Endothelial cell of umbilical vein (primary cell): ENCODE results near the gene LRRK1. TPM values are rescaled to one million over a fixed set of nuclear protein-coding genes. Genes with fewer than 3 reads are reported as not detected.

ENCODE experiments used
- BruUV-seq: library from RNA; stranded (reverse); fragments of 400-500 nt; replicated peaks from 2 replicates; lab custom pipeline; 2021; lab: Mats Ljungman, UMichigan
- CTCF ChIA-PET: fragments of 300-600, 350-600 bp; sonication (Branson Sonifier 250); formaldehyde crosslinking; loops from one replicate; lab custom pipeline; 2021; ENCODE audit warnings: antibody characterized with exemption, inconsistent platforms; lab: Charles Lee
- POLR2A ChIA-PET: fragments of 300-600, 350-600 bp; sonication (Branson Sonifier 250); formaldehyde crosslinking; loops from one replicate; lab custom pipeline; 2021; ENCODE audit warnings: antibody characterized with exemption, inconsistent platforms; lab: Charles Lee
- DNase-seq: peaks from one replicate; pipeline ENCODE4 v3.0.0-alpha.2; 2011; ENCODE audit warnings: low read depth, low spot score
- FAIRE-seq: peaks from 2 replicates; lab custom pipeline; 2011; peaks lifted over from hg19 to GRCh38; lab: Jason Lieb, UNC
- H2AFZ ChIP-seq: 2 replicates; pipeline ENCODE4 v1.6.0; 2012; ENCODE audit warnings: low read depth, low read length, control low read depth, inconsistent platforms
- H3K27ac ChIP-seq: 2 replicates; pipeline ENCODE4 v1.5.1; 2011; ENCODE audit warnings: low read depth, mild to moderate bottlenecking, control low read depth, low read length, moderate library complexity; ENCODE audit not compliant: insufficient read depth
- H3K27me3 ChIP-seq, 2 experiments: 2 replicates each; pipeline versions ENCODE4 v1.6.0 to v1.6.1; 2011; ENCODE audit warnings: low read length in 2 of 2, mixed read lengths in 1 of 2; ENCODE audit not compliant: control insufficient read depth in 2 of 2, insufficient read depth in 2 of 2
- H3K36me3 ChIP-seq, 2 experiments: 2 replicates in 1 of 2; 3 replicates in 1 of 2; pipeline ENCODE4 v1.5.1; 2011; ENCODE audit warnings: low read length in 2 of 2, mild to moderate bottlenecking in 1 of 2, moderate library complexity in 1 of 2; ENCODE audit not compliant: control insufficient read depth in 2 of 2, insufficient read depth in 2 of 2; ENCODE audit errors: extremely low read depth in 1 of 2
- H3K4me1 ChIP-seq: 3 replicates; pipeline ENCODE4 v1.5.1; 2011; ENCODE audit warnings: mild to moderate bottlenecking, low read length; ENCODE audit not compliant: control insufficient read depth, insufficient read depth; ENCODE audit errors: extremely low read depth
- H3K4me2 ChIP-seq: 2 replicates; pipeline ENCODE4 v1.6.1; 2011; ENCODE audit warnings: low read length, control low read depth, mixed read lengths; ENCODE audit not compliant: insufficient read depth
- H3K4me3 ChIP-seq, 3 experiments: fragments of 200-600 bp in 1 of 3; sonication (generic), shearing (Covaris generic) in 1 of 3; replicated peaks in 1 of 3; 2 replicates each; pipeline ENCODE4 v1.5.1; 2011 to 2016; ENCODE audit warnings: control low read depth in 3 of 3, low read length in 3 of 3, mild to moderate bottlenecking in 2 of 3, inconsistent platforms in 1 of 3, low read depth in 1 of 3, moderate library complexity in 1 of 3; ENCODE audit not compliant: insufficient read depth in 1 of 3
- H3K79me2 ChIP-seq: 2 replicates; pipeline ENCODE4 v1.6.0; 2012; ENCODE audit warnings: low read length, inconsistent platforms; ENCODE audit not compliant: control insufficient read depth, insufficient read depth
- H3K9ac ChIP-seq: replicated peaks from 2 replicates; pipeline ENCODE3; 2011; ENCODE audit warnings: low read length, control low read depth; ENCODE audit not compliant: insufficient read depth; ENCODE audit errors: extremely low read depth
- H3K9me1 ChIP-seq: replicated peaks from 3 replicates; pipeline ENCODE4 v1.6.0; 2011; ENCODE audit warnings: mild to moderate bottlenecking, low read length; ENCODE audit not compliant: control insufficient read depth, insufficient read depth; ENCODE audit errors: extremely low read depth
- H3K9me3 ChIP-seq: replicated peaks from 2 replicates; pipeline ENCODE4 v1.5.1; 2012; ENCODE audit warnings: low read length, inconsistent platforms; ENCODE audit not compliant: control insufficient read depth, insufficient read depth
- H4K20me1 ChIP-seq: replicated peaks from 2 replicates; pipeline ENCODE3; 2011; ENCODE audit warnings: mild to moderate bottlenecking, low read length; ENCODE audit not compliant: control insufficient read depth, insufficient read depth; ENCODE audit errors: extremely low read depth
- CTCF ChIP-seq, 2 donors: IDR thresholded peaks; 1 replicate in 1 of 2; 2 replicates in 1 of 2; pipeline ENCODE4 v1.5.1; 2011; ENCODE audit warnings: low read length in 2 of 2, mild to moderate bottlenecking in 2 of 2, moderate library complexity in 2 of 2, control low read depth in 1 of 2, inconsistent platforms in 1 of 2, low read depth in 1 of 2; ENCODE audit not compliant: insufficient read depth in 1 of 2; ENCODE audit errors: extremely low read depth in 1 of 2
- EZH2 ChIP-seq: IDR thresholded peaks from 2 replicates; pipeline ENCODE4 v1.6.1; 2012; ENCODE audit warnings: borderline replicate concordance, low read depth, mild to moderate bottlenecking, moderate library complexity, low read length, inconsistent platforms; ENCODE audit not compliant: severe bottlenecking
- FOS ChIP-seq: IDR thresholded peaks from 2 replicates; pipeline ENCODE4 v1.6.1; 2011; ENCODE audit warnings: mild to moderate bottlenecking, low read length, moderate library complexity, borderline replicate concordance; ENCODE audit not compliant: insufficient read depth
- GATA2 ChIP-seq: IDR thresholded peaks from 2 replicates; pipeline ENCODE4 v1.7.0; 2011; ENCODE audit warnings: low read depth, mild to moderate bottlenecking, moderate library complexity, mixed read lengths, low read length; ENCODE audit not compliant: insufficient read length, insufficient read depth
- MAX ChIP-seq: IDR thresholded peaks from 2 replicates; pipeline ENCODE4 v1.6.1; 2011; ENCODE audit not compliant: insufficient read depth, insufficient read length
- POLR2AphosphoS5 ChIP-seq: IDR thresholded peaks from 2 replicates; pipeline ENCODE4 v1.6.1; 2012; ENCODE audit warnings: low read depth, mild to moderate bottlenecking, control low read depth, low read length, moderate library complexity; ENCODE audit not compliant: insufficient read depth
- dilution Hi-C: fragments of 300-500 bp; cut with MboI; formaldehyde crosslinking; loops from one replicate; pipeline ENCODE4 v1.15.0; 2019; ENCODE audit warnings: low sequenced_read_pairs; ENCODE audit not compliant: extremely low pct_ligation_motif_present
- intact Hi-C: fragments of 100-400 bp; cut with micrococcal nuclease; formaldehyde crosslinking; loops from one replicate; pipeline ENCODE4 v1.10.0; 2022
- polyA plus RNA-seq, 4 experiments: library from polyadenylated mRNA; depleted of rRNA in 3 of 4; stranded (reverse) in 3 of 4; unstranded in 1 of 4; fragments of >200 nt; gene quantifications; 2 replicates each; pipeline versions ENCODE4 v1.2.1 to v1.2.3, GENCODE V29; 2011 to 2012; ENCODE audit warnings: missing spikeins in 1 of 4
- total RNA-seq: library from RNA; stranded (reverse); gene quantifications from 2 replicates; pipeline ENCODE4 v1.2.3, GENCODE V29; 2021

LRRK1 gene
- total and polyA plus RNA-seq, 2 donors (not counting 3 experiments of a cell fraction or from before 2014, with no cell fraction given), result 11.0 to 22.1 TPM

DNA sequence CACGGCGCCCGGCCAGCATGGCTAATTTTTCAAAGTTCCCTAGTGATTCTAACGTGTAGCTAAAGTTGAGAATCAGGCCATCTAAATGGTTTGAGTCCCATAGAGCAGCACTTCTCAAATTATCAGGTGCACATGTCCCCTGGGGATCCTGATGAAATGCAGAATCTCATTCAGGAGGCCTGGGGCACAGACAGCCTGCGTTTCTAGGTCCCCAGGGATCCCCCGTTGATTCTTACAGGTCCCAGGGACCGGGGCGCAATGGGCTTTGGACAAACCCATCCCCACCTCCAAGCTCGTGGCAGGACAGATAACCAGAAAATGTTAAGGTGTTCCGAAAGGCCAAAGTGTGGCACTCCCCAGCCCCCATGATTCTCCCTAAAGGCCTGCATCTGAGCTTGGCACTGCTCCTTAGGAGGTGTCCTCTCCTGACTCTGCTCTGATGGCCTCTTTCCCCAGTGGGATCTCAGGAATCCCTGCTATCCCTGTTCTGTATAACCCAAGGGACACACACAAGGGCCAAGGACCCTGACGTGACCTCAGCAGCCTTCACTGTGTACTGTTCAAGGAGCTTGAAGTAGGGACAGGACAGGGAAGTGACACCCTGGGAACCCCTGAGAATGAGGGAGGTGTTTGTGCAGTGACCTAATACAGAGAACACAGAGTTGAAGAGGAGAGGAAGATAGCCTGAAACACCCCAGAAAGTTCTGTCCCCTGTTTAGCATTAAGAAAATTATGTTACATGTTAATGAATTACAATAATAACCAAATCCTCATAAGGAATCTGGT lies 8.0 kb downstream of the LRRK1 start:
- Histone ChIP-seq H3K27ac (no peak overlapping the region), H3K9me1 (no peaks in the 10 kb centered on the region), H3K4me2 (no peak overlapping the region), H3K27me3 (no peaks in the 10 kb centered on the region), H3K79me2 (peaks cover 2% of the 10 kb centered on the region), H3K4me3 (no peak overlapping the region), H3K9ac (no peak overlapping the region), H4K20me1 (no peaks in the 10 kb centered on the region), H3K4me1 (peaks cover under 1% of the 10 kb centered on the region), H3K36me3 (peaks cover 8 to 13% of the 10 kb centered on the region in 2 experiments), H3K9me3 (no peaks in the 10 kb centered on the region), H2AFZ (no peak overlapping the region)
- dilution Hi-C loops (no loop called here), intact Hi-C loops (no loop called here)
- TF ChIP-seq GATA2, result no peak
- TF ChIP-seq POLR2AphosphoS5, result no peak
- no peak for TF ChIP-seq MAX
- no peak for DNase-seq
- ChIA-PET CTCF (interaction anchor here (0.8 to 4.1 kb wide), 5 partner anchors 9 to 94 kb away, joined by 3 to 23 read pairs (median 3); partner anchors contain the start of gene LRRK1), POLR2A (no interaction called here)
- FAIRE-seq, result no peak
- no TSS peak for BruUV-seq

DNA sequence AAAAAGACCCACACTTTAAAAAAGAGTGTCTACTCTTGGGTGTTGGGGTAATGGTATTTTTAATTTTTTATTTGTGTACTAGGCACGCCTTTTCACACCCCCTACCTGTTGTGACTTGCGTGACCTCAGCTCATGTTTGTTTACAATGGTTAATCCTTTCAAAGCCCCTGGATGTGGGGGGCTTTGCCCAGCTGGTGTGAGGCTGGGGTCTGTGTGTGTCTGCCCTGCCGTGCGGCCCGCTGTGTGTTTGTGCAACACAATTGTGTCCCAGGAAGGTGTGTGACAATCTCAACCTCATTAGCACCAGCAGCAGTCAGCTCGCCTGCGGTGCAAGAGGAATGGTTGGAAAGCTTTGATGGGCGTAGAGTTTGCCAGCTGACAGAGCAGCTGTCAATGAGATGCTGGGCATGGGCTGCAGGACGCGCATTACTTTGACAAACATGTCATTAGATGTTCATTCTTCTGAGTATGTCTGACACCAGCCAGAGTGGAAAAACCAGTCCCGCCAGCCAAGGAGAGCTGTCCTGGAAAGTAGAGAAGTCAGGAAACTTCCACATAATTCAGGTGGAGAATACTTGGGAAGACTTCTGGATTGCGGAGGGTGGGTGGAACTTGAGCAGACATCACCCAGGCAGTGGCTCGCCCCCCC lies 9.6 kb downstream of the LRRK1 start:
- ChIA-PET CTCF (interaction anchor here (1.5 to 4.1 kb wide), 3 partner anchors 10 to 92 kb away, joined by 3 to 23 read pairs (median 5); partner anchors contain the start of gene LRRK1), POLR2A (no interaction called here)
- no peak for FAIRE-seq
- dilution Hi-C loops, result no loop called here
- H3K4me2 ChIP-seq, result no peak overlapping the region
- no TSS peak for BruUV-seq
- TF ChIP-seq MAX, result no peak
- TF ChIP-seq EZH2, result no peak
- TF ChIP-seq FOS, result no peak
- no peak for TF ChIP-seq POLR2AphosphoS5
- no peak for TF ChIP-seq GATA2
- no peak for TF ChIP-seq CTCF (IDR thresholded peaks at IDR 0.05; ENCODE audit: extremely low read depth in 1 of 2, insufficient read depth in 1 of 2, low read depth in 1 of 2, low read length in 2 of 2)
- H3K4me3 ChIP-seq, result no peak overlapping the region
- intact Hi-C loops, result no loop called here
- peaks cover 8 to 13% of the 10 kb centered on the region in 2 experiments for H3K36me3 ChIP-seq
- H2AFZ ChIP-seq, result no peak overlapping the region
- H3K9ac ChIP-seq, result no peak overlapping the region
- no peaks in the 10 kb centered on the region for H3K9me1 ChIP-seq
- no peaks in the 10 kb centered on the region for H3K27me3 ChIP-seq
- H3K79me2 ChIP-seq, result no peaks in the 10 kb centered on the region
- H3K9me3 ChIP-seq, result no peaks in the 10 kb centered on the region
- no peaks in the 10 kb centered on the region for H4K20me1 ChIP-seq
- no peak for DNase-seq
- H3K4me1 ChIP-seq, result peaks cover 7% of the 10 kb centered on the region
- no peak overlapping the region for H3K27ac ChIP-seq
